OCI-LY3 (cell line): ENCODE results near the gene TRANK1.

Experiments
- CTCF ChIP-seq: fragments of 200-600, 300-600 bp; sonication (generic); IDR thresholded peaks from 2 replicates; pipeline ENCODE4 v1.5.1; 2014; ENCODE audit warnings: antibody characterized with exemption, low read length, low read depth
- EZH2phosphoT487 ChIP-seq: fragments of 200-600 bp; shearing (Covaris generic); IDR thresholded peaks from 2 replicates; pipeline ENCODE4 v1.6.1; 2018; ENCODE audit warnings: antibody characterized with exemption, mixed run types, low read depth

GRCh38 chr3:36823806-36824205, 121.0 kb downstream of the TRANK1 start:
- TF ChIP-seq CTCF (no peak), EZH2phosphoT487 (no peak)
